HG02571 (cell line): Measurements from ENCODE around the gene PCGF3.
"Not testable (repeated sequence)": the region's sequence is repeated elsewhere in the genome, so short reads cannot be mapped to it uniquely, and the experiment has no call there.

ENCODE experiments used
- ATAC-seq: cut with Tn5 transposase; IDR thresholded peaks from one replicate; pipeline ENCODE4 v1.9.1; 2021; ENCODE audit warnings: mild to moderate bottlenecking, moderate library complexity; ENCODE audit not compliant: unreplicated experiment

PCGF3 gene

DNA sequence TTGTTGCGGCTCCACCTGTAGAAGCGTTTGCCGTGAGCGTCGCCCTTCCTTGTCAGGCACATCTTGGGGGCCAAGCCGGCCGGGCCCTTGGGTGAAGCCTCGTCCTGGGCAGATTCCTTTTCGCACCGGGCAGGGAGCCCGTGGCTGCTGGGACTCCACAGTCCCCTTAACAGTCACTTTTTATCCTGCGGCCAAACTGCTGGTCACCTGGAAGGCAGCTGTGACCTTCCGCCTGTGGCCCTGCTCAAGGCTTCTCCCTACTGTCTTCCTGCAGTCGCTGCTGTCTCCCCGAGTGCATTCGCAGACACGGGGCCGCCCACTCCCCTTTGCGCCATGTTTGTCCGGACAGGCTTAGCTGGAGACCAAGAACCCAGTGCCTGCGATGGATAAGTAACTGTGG is 55.0 kb downstream of the PCGF3 start:
- no peak for ATAC-seq

- ATAC-seq: no peak
Measured at GRCh38 chr4:761086-761485, 55.5 kb downstream of the PCGF3 start.

DNA sequence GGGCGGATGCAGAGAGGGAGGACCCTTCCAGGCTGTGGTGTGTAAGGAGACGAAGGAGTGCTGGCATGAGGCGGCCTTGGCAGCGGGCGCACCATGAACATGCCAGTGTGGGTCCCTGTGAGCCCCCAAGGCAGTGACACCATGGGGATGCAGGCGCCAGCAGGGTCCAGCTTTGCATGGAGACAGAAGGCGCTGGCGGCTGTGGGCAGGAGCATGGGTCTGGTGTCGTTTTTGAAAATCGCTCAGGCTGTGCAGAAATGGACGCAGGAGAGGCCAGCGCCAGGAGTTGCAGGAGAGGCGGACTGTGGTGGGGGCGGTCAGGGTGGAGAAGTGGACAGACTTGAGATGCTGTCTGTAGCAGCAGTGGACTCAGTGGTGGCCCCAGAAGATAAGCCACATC is 56.1 kb downstream of the PCGF3 start:
- no peak for ATAC-seq

- ATAC-seq: no peak
Measured at GRCh38 chr4:762211-763190, 56.9 kb downstream of the PCGF3 start.

DNA sequence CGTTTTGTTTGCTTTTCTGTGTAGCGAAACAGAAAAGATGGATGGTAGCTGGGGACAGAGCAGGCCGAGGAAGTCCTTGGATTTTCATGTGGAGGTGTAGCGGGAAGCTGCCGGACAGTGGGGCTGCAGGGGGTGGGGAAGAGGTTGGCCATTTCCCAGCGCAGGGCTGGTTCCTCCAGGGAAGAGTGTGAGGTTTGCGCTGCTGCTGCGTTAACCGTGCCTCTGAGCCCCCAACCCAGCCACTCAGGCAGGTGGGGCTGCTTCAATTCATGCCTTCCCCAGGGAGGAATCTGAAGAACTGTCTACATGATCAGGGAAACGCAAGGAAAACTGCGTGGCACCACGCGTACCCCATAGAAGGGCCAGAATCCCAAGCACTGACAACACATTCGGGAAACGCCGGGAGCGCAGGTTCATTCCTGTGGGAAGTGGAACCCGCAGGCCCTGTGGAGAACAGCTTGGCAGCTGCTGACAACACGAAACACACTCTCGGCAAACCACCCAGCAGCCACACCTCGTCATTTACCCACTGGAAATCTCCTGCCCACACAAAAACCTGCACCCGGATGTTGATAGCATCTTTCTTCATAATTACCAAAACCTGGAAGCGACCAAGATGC is 57.7 kb downstream of the PCGF3 start:
- no peak for ATAC-seq

DNA sequence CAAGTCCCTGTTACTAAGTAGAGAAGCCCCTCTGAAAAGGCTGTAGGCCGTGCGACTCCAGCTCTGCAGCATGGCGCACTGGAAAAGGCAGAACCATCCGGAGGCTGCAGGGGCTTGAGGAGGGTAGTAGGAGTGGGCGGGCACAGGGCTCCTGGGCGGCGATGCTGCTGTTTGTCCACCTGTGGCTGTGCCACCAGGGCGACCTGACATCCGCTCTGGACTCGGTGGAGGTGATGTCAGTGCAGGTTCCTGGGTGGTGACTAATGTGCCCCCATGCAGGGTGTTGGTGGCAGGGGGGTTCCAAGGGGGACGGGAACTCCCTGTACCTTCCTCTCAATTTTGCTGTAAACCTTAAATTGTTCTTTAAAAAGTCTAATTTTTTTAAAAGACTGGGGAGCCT is 58.3 kb downstream of the PCGF3 start:
- no peak for ATAC-seq

GRCh38 chr4:764405-765169 is 59.0 kb downstream of the PCGF3 start:
- ATAC-seq: no peak

GRCh38 chr4:766152-766515 is 60.5 kb downstream of the PCGF3 start:
- no peak for ATAC-seq

DNA sequence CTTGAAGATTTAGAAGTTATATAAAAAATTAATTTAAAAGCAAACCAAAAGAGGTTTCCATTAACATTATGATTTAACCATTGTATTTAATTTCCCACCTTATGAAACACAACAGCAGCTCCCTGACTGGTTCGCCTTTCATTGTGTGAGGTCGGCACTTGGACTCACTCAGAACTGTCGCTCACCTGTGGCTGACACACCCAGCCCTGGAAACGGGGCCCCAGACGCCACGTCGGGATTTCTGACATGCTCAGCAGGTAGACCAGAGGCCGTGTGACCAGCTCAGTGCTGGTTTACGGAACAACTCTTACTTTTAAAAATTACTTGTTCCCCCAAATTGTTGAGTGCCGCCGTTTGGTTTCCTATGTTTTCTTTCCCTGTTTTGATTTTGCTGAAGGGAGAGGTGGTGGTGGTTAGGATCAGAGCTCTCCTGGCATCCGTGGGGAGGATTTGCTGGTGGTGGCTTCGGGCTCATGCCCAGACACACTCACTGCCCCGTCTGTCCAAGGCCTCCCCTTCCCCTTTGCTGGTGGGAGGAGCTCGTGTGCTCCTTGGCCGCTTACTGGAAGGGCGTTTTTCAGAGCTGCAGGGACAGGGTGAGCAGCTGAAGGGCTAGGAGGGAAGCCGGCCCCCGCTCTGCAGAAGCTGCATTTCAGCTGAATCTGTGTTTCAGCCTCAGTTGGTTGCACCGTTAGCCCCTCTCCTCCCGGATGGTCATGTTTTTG is 61.1 kb downstream of the PCGF3 start:
- ATAC-seq: no peak

DNA sequence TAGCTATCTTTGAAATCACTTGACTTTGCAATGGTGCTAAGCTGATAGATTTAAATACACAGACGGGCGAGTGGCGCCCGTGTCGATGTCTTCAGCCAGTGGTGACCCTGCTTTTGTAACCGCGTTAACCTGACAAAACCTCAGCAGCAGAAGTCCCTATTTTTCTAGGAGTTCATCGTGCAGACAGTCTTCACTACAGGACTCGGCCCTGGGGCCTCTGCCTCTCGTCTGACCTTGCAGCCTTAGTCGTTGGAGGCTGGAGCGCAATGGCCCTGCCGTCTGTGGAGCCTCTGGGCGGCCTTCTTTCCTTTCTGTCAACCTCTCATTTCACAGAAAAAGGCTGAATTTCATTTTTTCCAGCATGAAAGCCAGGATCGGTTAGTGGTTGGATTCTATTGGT is 62.4 kb downstream of the PCGF3 start:
- no peak for ATAC-seq

GRCh38 chr4:768995-769394 is 63.4 kb downstream of the PCGF3 start:
- no peak for ATAC-seq

DNA sequence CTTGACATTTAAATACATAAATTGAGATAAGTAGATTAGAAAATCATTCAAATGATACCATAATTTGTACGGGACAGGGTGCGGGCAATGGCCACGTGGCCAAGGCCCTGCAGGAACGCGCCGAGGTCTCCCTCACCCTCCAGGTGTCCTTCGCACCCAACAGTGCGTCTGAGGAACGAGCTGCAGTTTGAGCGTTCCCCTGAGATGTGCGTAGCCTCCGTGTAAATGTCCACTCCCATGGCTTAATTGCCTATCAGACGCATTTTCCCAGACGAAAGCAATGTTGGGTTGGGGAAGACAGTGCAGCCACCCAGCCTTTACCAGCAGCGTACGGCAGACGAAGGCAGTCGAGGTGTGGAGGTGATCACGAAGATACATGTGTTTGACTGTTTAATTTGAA is 63.9 kb downstream of the PCGF3 start:
- no peak for ATAC-seq

GRCh38 chr4:770022-770421 is 64.4 kb downstream of the PCGF3 start:
- ATAC-seq: no peak

DNA sequence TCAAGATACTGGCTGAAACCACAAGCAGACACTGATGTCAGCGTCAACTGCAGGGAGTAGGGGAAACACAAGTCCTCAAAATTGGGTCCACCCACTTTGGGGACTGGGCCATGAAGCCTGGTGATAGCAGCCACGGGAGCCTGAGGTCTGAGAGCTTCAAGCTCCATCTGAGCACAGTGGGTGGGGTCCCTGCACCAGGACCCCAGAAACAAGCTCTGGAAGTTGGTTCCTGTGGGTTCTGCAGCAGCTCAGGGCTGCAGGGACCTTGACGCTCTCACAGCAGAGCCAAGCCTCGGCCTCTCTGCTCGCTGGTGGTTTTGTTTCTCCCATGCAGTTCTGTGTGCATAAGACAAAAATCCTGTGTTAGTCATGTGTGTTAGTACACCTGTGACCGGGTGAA is 65.8 kb downstream of the PCGF3 start:
- no peak for ATAC-seq

- ATAC-seq: no peak
Measured at GRCh38 chr4:772118-772517, 66.5 kb downstream of the PCGF3 start.

- ATAC-seq: no peak
Measured at GRCh38 chr4:772776-773175, 67.1 kb downstream of the PCGF3 start.

DNA sequence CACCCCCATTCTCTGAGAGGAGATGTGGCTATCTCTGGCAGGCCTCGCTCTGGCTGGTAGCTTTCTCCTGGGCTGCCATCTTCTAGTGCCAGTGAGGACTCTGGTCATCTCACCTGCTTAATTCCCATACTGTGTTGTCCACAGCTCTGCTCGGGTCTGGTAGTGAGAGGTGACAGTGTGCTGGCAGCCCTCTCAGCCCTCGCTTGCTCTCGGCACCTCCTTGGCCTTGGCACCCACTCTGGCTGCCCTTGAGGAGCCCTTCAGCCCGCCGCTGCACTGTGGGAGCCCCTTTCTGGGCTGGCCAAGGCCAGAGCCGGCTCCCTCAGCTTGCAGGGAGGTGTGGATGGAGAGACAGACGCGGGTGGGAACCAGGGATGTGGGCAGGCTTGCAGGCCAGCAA is 67.6 kb downstream of the PCGF3 start:
- no peak for ATAC-seq

DNA sequence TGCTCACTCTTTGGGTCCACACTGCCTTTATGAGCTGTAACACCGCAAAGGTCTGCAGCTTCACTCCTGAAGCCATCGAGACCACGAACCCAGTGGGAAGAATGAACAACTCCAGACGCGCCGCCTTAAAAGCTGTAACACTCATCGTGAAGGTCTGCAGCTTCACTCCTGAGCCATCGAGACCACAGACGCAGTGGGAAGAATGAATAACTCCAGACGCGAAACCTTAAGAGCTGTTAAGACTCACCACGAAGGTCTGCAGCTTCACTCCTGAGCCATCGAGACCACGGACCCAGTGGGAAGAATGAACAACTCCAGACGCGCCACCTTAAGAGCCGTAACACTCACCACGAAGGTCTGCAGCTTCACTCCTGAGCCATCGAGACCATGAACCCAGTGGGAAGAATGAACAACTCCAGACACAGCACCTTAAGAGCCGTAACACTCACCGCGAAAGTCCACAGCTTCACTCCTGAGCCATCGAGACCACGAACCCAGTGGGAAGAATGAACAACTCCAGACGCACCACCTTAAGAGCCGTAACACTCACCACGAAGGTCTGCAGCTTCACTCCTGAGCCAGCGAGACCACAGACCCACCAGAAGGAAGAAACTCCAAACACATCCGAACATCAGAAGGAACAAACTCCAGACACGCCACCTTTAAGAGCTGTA is 68.9 kb downstream of the PCGF3 start:
- ATAC-seq: not testable (repeated sequence)

DNA sequence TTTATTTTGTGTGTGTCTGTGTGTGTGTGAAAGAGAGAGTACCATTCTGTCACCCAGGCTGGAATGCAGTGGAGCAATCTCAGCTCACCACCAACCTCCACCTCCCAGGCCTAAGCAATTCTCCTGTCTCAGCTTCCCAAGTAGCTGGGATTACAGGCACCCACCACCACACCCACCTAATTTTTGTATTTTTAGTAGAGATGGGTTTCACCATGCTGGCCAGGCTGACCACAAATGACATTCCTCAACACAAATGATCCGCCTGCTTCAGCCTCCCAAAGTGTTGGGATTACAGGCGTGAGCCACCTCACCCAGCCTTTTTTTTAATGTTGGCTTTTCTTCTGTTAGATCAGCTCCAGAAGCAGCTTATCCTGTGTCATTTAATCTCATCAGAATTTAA is 69.9 kb downstream of the PCGF3 start:
- ATAC-seq: not testable (repeated sequence)

DNA sequence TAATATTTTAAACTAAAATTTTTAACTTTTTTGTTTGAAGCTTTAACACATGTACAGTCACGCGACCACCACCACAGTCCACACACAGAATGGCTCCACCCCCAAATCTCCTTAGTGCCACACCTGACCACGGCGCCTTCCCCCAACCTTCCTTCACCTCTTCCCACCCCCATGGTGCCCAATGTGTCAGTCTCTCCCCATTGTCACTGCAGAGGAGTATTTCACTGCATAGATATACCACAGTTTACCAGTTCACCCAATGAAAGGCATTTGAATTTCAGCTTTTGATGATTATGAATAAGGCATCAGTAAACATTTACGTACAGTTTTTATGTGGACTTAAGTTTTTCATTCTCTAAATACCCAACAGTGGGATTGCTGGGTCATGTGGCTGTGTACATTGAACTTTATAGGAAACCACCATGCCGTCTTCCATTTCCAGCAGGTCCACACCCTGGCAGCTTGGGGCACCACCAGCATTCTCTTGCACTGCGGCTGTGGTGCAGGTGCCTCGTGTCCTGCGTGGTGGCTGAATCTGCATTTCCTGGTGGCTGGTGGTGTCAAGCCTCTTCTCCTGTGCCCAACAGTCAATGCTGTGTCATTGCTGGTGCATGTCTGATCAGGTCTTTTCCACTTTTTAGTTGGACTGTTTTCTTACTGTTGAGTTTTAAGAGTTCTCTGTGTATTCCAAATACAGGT is 71.3 kb downstream of the PCGF3 start:
- ATAC-seq: no peak
